NOMO-1 treated with dmso at 0.1 percent for 144 hours (cell line): ENCODE results near the gene ITIH2.
"Not testable (repeated sequence)": the region's sequence is repeated elsewhere in the genome, so short reads cannot be mapped to it uniquely, and the experiment has no call there.

Experiments used
- DNase-seq: peaks from one replicate; lab custom pipeline; 2025; ENCODE audit not compliant: unreplicated experiment; lab: John Stamatoyannopoulos, UW

The ITIH2 gene

GRCh38 chr10:7692368-7692767, 10.7 kb upstream of the ITIH2 start:
- not testable (repeated sequence) for DNase-seq

GRCh38 chr10:7693194-7693593, 9.9 kb upstream of the ITIH2 start:
- not testable (repeated sequence) for DNase-seq

GRCh38 chr10:7696545-7696944, 6.6 kb upstream of the ITIH2 start:
- no peak for DNase-seq

- no peak for DNase-seq
Measured at GRCh38 chr10:7697426-7697825, 5.7 kb upstream of the ITIH2 start.

- no peak for DNase-seq
Measured at GRCh38 chr10:7700577-7701125, 2.5 kb upstream of the ITIH2 start.

GRCh38 chr10:7701158-7701742, 1.9 kb upstream of the ITIH2 start:
- no peak for DNase-seq

- DNase-seq = no peak
Measured at GRCh38 chr10:7702288-7702812, 766 bp upstream of the ITIH2 start.

- no peak for DNase-seq
Measured at GRCh38 chr10:7704071-7705016, 1.2 kb downstream of the ITIH2 start.

GRCh38 chr10:7705341-7705740, 2.2 kb downstream of the ITIH2 start:
- no peak for DNase-seq

- no peak for DNase-seq
Measured at GRCh38 chr10:7706534-7707073, 3.5 kb downstream of the ITIH2 start.

GRCh38 chr10:7707102-7707501, 4.0 kb downstream of the ITIH2 start:
- no peak for DNase-seq

- no peak for DNase-seq
Measured at GRCh38 chr10:7707858-7708622, 4.9 kb downstream of the ITIH2 start.

- DNase-seq = no peak
Measured at GRCh38 chr10:7708832-7709231, 5.7 kb downstream of the ITIH2 start.

GRCh38 chr10:7710446-7710845, 7.3 kb downstream of the ITIH2 start:
- no peak for DNase-seq

GRCh38 chr10:7711075-7711474, 8.0 kb downstream of the ITIH2 start:
- not testable (repeated sequence) for DNase-seq

- no peak for DNase-seq
Measured at GRCh38 chr10:7715515-7715914, 12.4 kb downstream of the ITIH2 start.

GRCh38 chr10:7717767-7718166, 14.7 kb downstream of the ITIH2 start:
- no peak for DNase-seq

GRCh38 chr10:7718685-7719084, 15.6 kb downstream of the ITIH2 start:
- DNase-seq = no peak

- no peak for DNase-seq
Measured at GRCh38 chr10:7720478-7720877, 17.4 kb downstream of the ITIH2 start.

- no peak for DNase-seq
Measured at GRCh38 chr10:7722927-7723529, 19.9 kb downstream of the ITIH2 start.
